GM19455 (cell line): ENCODE data around the gene NUP85.
"Not testable (repeated sequence)": the region's sequence is repeated elsewhere in the genome, so short reads cannot be mapped to it uniquely, and the experiment has no call there.

Experiments
- ATAC-seq: cut with Tn5 transposase; IDR thresholded peaks from one replicate; pipeline ENCODE4 v1.9.1; 2021; ENCODE audit not compliant: unreplicated experiment

NUP85 gene

DNA sequence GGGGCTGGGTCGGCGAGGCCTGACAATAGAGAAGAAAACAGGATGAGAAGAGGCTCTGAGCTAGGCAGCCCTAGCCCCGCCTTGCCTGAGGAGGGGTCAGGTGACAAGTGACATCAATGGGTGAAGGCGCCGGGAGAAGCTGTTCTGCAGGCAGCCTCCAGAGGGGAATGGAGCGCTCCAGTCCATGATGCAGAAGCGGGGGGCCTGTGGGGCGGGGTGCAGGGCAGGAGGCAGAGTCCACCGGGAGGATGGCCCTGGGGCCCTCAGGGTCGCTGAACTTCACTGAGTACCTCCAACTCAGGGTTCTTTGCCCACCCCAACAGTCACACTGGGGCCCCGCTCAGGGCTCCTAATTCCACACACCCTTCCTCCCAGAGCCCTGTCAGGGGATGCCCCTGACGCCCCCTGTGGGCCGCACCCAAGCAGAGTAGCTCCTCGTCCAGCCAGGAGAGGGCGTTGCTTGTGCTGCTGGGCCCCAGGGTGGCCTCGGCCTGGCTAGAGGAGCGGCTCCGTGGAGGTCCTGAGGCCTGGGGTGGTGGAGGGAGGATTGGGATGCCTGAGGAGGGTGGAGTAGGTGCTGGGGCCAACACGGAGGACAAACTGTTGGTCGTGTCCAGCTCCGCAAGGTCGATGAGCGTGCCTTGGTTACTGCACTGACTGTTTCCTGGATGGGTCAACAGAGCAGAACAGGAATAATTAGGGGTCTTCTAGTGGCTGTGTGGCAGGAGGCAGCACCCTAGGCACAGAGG, 35.1 kb downstream of the NUP85 start:
- no peak for ATAC-seq

GRCh38 chr17:75241143-75241430, 35.6 kb downstream of the NUP85 start:
- no peak for ATAC-seq

DNA sequence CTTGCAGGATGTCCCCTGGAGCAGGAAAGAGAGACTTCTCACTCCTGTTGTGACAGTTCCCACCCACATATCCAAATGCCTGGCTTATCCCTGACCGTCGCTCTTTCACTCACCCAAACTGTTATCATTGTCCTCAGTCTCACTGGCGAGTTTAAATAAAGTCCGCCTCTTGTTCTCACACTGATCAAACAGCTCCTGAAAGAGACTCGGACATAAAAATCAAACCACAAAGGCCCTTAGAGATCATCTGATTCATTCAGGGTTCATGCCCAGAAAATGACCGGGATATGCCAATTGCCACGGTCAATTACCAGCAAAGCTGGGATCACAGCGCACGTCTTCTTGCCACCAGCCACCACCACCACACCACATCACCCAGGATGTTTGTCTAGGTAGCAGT, 36.0 kb downstream of the NUP85 start:
- ATAC-seq, result no peak

DNA sequence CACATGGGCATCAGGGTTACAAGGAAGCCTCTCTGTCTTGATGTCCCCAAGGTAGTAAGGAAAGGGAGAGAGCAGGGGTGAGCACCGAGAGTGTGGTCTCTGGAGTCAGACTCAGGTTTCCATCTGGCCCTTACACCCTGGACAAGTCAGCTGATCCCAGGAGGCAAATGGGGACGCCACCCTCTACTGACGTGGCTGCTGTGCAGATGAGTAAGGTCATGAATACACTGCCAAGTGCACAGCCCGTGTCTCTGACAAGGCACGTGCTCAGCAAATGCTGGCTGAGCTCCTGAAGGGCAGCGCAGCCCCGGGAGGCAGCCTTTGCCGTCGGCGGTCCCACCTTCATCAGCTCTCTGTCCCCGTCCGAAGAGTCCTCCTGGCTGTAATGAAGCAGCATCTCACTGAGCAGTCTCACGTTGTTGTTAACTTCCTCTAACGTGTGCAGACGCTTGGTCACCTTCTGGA, 36.5 kb downstream of the NUP85 start:
- no peak for ATAC-seq

DNA sequence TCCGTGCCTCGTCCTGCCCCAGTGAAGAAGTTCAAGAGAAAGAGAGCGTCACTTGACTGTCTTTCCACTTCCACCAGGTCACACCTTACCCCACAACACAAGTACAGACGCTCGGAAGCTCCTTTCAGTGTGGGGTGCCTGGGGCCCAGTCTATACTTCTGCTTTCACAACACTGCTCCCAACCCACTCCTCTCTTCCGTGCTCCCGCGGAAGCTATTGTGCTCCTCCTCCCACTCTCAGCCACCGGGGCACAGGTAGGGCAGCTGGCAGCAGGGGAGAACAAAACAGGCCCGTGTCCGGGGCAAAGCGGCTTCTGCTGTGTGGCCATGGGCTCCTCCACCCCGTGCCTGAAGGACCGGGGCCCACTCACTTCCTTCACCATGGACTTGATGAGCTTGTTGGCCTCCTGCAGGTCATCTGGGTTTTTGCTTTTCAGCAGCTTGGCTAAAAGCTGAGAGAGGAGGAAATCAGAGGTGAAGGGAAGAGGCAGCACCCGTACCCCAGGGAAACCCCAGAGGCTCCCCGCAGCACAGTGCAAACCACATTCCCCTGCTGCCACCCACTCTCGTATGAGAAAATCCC, 37.1 kb downstream of the NUP85 start:
- ATAC-seq, result no peak

- ATAC-seq, result no peak
Measured at GRCh38 chr17:75244133-75244866, 38.8 kb downstream of the NUP85 start.

DNA sequence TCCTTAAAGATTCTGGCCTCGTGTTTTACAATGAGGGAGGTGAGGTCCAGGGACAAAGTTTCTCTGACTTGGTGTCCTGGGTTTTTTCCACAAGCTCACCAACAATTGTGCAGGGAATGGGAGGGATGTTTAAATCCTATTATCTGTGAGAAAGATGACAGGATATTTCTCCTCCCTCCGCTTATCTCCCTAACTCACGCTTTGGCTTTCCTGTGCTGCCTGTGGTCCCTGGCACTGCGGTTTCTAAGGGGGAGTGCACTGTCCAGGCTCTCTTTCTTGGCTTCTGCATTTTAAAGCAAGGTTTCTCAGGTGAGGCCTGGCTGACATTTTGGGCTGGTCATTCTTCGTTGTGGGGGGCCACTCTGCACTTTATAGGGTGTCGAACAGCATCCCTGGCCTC, 39.5 kb downstream of the NUP85 start:
- ATAC-seq, result no peak

- no peak for ATAC-seq
Measured at GRCh38 chr17:75246404-75246803, 40.9 kb downstream of the NUP85 start.

DNA sequence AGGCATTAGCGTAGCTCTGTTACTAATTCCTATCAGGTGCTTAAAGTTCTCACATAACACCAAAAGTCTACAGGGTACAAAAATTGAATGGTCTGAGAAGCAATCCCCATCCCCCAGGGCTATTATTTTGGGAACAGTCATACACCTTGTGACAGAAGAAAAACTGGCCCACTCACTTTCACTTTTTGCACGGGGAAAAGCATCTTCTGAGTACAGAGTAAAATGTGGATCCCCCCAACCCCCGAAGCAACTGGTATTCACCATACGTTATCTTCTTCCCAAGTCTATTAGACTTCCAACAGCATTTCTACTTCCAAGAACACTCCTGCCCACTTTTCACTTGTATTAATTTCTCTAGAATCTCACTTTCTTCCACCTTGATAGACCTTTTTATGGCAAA, 44.1 kb downstream of the NUP85 start:
- ATAC-seq, result no peak

- ATAC-seq, result peak; percentile 82
Measured at GRCh38 chr17:75250009-75250471, 44.6 kb downstream of the NUP85 start.

- ATAC-seq, result no peak
Measured at GRCh38 chr17:75252039-75252816, 46.7 kb downstream of the NUP85 start.

- not testable (repeated sequence) for ATAC-seq
Measured at GRCh38 chr17:75255954-75256698, 50.6 kb downstream of the NUP85 start.

GRCh38 chr17:75257228-75257627, 51.7 kb downstream of the NUP85 start:
- ATAC-seq, result not testable (repeated sequence)

DNA sequence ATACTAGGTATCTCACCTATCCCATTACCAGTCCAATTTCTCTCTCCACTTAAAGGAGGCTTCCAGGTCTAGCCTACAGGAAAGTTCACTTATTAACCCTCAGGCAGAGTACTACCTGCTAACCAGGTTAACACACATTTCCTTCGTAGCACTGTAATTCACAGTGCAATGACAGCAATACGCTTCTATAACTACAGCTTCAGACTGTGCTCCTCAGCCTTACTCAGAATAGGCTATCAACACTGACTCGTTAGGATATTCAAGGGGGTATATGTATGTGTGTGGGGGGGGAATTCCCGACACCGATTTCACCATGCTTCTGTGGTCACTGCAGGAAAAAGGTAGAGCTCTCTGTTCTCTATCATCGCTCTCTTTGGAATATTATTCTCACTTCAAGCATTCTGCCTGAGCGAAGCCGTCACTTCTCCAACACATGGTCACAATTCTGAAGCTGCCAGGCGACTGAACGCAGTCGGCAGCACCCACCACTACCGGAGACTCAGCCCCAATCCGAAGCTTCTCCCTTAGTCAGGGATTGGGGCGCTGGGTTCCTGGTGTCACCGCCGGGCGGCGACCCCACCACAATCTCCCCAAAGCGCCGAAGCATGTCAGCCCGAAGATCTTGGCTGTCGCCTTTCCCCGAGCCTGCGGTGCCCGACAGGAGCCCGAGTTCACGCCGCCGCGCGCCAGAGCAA, 55.3 kb downstream of the NUP85 start:
- peak; percentile 33 for ATAC-seq

DNA sequence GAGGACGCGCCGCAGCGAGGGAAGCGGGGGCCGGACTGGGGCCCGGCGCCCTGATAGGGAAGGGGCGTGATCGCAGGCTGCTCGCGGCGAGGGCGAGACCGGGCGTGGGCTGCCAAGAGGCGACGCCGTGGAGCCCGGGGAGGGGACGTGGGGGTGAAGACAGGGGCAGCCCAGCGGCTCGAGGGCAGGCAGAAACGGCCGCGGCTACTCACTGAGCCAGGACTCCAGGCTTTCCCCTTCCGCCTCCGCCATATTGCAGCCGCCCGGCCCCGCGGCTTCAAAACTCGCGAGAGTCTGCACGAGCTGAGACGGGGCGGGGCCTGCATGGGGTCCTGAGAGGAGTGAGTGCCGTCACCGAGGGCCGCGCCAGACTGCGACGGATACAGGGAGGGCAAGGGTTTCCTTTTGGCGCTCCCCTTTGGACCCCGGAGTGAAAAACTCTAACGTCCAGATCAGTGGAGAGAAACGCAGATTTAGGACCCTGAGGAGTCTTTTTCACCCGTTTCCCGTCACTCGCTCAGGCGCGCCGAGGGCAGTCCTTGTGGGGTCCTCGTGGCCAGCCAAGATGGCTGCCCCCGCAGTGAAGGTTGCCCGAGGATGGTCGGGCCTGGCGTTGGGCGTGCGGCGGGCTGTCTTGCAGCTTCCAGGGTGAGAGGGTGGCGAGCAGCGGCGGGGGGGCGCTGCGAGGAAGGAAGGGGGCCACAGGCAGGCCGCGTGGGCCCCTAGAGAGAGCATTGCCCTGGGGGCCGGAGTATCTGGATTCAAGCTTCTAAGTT, 56.0 kb downstream of the NUP85 start, which contains the start of the genes GGA3 and MRPS7:
GGA3 (minus strand) TSS at position 271 of the 776 bp plus-strand sequence; CDS start at position 252, 19 bp downstream.
MRPS7 (plus strand) TSS at position 544 of the 776 bp plus-strand sequence; CDS start at position 566, 22 bp downstream.
- peak; percentile 92 for ATAC-seq

GRCh38 chr17:75262112-75262606, 56.7 kb downstream of the NUP85 start:
- peak; percentile 21 for ATAC-seq

DNA sequence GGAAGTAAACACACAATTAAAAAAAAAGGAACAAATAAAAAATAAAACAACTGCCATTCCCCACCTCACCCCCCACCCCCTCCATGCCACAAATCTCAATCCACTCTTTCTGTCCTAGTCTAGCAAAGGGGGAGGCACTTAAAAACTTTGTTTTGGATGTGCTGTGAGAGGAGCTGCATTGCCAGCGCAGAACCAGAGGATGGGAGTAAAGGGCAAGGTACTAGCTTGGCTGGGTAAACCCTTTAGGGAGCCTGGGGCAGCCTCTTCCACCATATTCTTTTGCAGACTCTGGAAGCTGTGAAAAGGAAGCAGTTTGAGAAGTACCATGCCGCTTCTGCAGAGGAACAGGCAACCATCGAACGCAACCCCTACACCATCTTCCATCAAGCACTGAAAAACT, 57.6 kb downstream of the NUP85 start:
- no peak for ATAC-seq

DNA sequence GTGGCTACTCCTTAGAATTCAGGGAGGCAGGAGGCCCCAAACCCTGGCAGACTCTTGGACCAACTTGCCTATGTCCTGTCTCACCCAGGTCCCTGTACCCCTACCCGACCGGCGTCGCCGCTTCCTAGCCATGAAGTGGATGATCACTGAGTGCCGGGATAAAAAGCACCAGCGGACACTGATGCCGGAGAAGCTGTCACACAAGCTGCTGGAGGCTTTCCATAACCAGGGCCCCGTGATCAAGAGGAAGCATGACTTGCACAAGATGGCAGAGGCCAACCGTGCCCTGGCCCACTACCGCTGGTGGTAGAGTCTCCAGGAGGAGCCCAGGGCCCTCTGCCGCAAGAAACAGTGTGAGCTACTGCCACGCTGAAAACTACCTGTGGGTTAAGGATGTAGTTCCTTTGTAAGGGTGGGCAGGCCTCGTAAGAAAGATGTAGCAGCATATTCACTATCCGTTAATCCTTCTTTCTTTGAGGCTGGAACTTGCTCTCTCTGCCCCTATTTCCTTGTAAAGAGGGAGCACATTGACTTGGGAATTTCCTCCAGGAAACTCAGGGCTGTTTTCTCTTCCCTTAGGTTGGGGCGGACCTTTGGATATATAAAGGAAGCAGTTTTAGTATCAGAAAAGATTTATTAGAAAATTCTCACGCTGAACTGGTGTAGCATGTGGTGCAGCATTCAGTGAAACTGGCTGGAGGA, 60.3 kb downstream of the NUP85 start:
- no peak for ATAC-seq
